GM12892 (cell line): ENCODE results near the gene GTF3C5.

Experiments
- POLR2A ChIP-seq: IDR thresholded peaks from 2 replicates; pipeline ENCODE4 v1.6.1; 2011; ENCODE audit warnings: low read depth, low read length, control low read depth
- POLR2AphosphoS5 ChIP-seq: IDR thresholded peaks from 2 replicates; pipeline ENCODE4 v1.6.1; 2011; ENCODE audit warnings: low read depth, low read length, control low read depth
- TAF1 ChIP-seq: IDR thresholded peaks from 2 replicates; pipeline ENCODE4 v1.6.1; 2011; ENCODE audit warnings: low read depth, mild to moderate bottlenecking, control low read depth, low read length, borderline replicate concordance

GRCh38 chr9:133028221-133028620 lies 2.6 kb upstream of the GTF3C5 start:
- no peak for TF ChIP-seq POLR2A
- no peak for TF ChIP-seq TAF1
- TF ChIP-seq POLR2AphosphoS5 = no peak
